A549 (cell line): ENCODE measurements around the gene ITGA2.

Source experiments
- MAFK ChIP-seq: fragments of 450-650 bp; IDR thresholded peaks from 2 replicates; pipeline ENCODE4 v1.6.1; 2014; ENCODE audit not compliant: partially characterized antibody
- TF ChIP-seq, protein P1 (sequence below): fragments of 250-450 bp; sonication (Bioruptor Pico); IDR thresholded peaks from 2 replicates; pipeline ENCODE4 v1.5.0; 2021; ENCODE audit warnings: mild to moderate bottlenecking, moderate library complexity, borderline replicate concordance

- TF ChIP-seq, protein P1, sequence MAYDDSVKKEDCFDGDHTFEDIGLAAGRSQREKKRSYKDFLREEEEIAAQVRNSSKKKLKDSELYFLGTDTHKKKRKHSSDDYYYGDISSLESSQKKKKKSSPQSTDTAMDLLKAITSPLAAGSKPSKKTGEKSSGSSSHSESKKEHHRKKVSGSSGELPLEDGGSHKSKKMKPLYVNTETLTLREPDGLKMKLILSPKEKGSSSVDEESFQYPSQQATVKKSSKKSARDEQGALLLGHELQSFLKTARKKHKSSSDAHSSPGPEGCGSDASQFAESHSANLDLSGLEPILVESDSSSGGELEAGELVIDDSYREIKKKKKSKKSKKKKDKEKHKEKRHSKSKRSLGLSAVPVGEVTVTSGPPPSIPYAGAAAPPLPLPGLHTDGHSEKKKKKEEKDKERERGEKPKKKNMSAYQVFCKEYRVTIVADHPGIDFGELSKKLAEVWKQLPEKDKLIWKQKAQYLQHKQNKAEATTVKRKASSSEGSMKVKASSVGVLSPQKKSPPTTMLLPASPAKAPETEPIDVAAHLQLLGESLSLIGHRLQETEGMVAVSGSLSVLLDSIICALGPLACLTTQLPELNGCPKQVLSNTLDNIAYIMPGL (CRISPR knock-in tag): no peak
- no peak for TF ChIP-seq MAFK
Measured at GRCh38 chr5:53017383-53017782, 28.2 kb downstream of the ITGA2 start.
